ENCODE data around the gene STX16.
"Not testable (repeated sequence)": the region's sequence is repeated elsewhere in the genome, so short reads cannot be mapped to it uniquely, and the experiment has no call there.

Gene STX16

DNA sequence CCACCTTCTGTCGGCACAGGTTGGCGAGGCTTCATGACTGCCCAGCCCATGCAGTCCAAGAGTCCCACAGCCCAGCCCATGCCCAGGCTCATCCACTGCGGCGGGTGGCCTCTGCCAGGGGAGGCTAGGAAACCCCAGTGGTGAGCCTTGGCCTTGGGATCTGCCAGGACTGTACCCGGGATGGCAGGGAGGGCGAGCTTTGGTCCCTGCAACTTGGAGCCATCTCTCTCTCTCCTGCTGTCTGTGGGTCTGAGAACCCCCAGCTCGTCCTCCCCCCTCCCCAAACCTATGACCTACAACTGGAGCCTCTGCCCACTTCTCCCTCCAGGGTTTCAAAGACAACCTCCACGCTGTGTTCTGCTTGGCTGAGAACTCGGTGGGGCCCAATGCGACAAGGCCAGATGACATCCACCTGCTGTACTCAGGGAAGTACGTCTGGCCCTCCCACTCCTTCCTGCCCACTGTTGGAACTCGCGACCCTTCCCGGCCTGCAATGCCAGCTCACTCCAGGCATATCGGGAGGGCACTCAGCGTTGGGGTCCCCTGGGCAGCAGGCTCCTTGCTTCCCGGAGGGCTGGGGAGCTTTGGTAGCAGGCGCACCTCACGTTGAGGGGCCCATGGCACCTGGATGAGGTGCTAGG is 61.2 kb downstream of the STX16 start:
- no peak for DNase-seq

DNA sequence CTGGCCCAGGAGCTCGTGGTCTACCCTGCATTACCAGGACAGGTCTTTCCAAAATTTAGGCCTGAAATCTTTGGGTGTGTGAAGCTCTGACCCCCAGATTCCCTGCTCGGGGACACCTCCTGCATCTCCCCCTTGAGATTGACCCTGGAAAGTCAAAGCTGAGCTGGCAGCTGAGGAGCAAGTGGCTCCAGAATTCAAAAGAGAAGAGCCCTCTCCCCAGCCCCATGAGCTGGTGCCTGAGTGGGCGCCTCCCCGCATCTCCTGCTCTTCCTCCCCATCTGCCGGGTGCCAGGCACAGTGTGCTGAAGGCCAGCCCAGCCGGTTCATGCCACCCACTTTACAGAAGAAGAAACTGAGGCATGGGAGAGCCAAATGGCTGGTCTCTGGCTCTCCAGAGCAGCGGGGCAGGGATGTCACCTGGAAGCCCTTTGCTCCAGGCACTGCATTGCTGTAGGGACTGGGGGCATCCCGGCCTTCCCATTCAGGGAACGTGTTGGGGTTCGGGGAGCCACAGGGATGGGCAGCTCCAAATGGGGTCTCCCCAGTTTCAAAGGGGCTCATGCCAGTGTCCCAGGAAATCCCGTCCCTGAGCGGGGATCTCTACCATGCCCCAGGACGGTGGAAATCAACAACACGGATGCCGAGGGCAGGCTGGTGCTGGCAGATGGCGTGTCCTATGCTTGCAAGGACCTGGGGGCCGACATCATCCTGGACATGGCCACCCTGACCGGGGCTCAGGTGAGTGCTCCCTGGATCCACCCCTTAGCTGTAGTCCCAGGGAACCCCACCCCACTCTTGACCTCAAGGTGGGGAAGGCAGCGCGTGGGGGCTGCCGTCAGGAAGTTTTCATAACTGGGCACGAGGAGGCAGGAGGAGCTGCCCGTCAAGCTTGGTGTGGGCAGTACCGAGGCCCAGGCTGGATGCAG is 62.0 kb downstream of the STX16 start:
- no peak for DNase-seq

DNA sequence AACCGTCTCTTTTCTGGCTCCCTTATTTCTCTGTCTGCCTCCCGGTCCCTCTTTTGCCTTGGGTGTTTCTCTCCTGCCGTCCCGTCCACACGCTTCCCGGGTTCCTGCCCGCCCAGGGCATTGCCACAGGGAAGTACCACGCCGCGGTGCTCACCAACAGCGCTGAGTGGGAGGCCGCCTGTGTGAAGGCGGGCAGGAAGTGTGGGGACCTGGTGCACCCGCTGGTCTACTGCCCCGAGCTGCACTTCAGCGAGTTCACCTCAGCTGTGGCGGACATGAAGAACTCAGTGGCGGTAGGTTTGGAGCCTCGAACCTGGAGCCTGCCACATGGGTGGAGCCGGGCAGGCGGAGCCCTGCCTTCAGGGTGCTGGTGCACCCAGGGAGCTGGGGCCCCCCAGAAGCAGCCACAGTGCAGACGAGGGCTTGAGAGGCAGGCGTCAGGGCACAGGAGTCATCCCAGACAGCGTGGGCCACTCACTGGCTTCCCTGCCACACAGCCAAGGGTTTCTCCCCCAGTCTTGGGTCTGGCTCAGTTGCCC is 62.8 kb downstream of the STX16 start:
- DNase-seq, result no peak

DNA sequence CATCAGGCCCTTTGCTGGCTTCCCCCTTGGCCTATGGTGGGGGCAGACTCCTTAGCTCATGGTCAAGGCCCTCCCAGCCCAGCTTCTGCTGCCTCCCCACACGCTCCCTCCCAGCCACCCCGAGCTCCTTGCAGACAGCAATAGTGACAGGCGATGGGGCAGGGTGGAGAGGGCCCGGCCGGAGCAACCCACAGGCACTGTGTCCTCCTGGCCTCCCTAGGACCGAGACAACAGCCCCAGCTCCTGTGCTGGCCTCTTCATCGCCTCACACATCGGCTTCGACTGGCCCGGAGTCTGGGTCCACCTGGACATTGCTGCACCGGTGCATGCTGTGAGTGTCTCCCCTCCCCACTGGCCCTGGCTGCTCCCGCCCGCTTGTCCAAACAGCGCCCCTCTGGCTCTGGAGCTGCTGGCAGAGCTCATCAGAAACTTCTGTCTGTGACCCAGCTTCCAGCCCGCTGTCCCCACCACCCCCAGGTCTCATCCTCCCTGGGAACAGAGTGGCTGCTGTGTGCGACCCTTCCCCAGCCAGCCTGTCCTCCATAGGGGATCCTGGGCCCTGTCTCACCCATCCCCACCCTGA is 63.3 kb downstream of the STX16 start:
- no peak for DNase-seq

DNA sequence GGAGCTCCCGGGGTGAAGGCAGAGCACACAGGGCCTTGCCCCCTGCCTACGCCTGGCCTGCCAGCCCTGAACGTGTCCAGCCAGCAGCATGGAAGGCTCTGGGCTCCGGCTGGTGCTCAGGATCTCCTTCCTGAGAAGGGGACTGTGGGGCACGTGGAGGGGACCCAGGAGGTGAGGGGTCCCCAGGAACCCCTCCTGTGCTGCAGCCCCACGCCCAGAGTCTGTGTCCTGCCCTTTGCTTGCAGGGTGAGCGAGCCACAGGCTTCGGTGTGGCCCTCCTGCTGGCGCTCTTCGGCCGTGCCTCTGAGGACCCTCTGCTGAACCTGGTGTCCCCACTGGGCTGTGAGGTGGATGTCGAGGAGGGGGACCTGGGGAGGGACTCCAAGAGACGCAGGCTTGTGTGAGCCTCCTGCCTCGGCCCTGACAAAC is 63.9 kb downstream of the STX16 start:
- no peak for DNase-seq

DNA sequence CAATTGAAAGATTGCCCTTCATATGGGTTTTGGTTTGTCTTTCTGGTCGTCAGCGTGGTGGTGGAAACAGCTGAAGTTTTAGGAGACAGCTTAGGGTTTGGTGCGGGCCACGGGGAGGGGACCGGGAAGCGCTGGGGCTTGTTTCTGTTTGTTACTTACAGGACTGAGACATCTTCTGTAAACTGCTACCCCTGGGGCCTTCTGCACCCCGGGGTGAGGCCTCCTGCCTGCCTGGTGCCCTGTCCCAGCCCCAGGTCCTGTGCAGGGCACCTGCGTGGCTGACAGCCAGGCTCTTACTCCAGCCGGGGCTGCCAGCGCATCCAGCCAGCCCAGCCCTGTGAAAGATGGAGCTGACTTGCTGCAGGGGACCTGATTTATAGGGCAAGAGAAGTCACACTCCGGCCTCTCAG is 64.3 kb downstream of the STX16 start:
- DNase-seq, result no peak

DNA sequence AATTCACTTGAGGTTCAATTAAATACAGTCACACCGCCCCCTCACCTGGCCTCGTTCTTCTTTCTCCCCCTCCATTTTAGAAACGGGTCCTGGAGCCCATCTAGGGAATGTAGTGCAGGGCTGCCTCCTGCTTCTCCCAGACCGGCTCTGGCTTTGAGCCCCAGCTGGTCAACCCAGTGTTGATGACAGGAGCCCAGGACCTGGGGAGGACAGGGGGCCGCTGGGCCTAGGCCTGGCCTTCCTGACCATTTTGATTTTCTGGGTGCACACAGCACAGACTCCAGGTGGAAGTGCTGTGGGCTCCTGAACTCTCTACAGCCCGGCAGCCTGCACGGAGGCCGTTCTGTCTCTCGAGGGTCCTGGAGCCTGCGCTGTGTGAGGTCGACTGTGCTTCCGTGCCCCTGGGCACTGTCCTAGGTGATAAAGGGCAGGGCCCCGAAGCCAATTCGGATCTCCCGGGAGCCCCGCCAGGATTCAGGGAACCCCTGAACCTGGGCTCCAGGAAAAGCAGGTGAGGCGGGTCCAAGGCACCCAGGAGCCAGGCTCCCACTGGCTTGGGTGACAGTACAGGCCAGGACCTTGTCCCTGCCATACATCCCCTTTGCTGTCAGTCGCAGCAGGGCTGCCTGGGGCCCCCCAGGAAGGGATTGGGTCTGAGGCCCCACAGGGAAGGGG is 64.9 kb downstream of the STX16 start:
- no peak for DNase-seq

DNA sequence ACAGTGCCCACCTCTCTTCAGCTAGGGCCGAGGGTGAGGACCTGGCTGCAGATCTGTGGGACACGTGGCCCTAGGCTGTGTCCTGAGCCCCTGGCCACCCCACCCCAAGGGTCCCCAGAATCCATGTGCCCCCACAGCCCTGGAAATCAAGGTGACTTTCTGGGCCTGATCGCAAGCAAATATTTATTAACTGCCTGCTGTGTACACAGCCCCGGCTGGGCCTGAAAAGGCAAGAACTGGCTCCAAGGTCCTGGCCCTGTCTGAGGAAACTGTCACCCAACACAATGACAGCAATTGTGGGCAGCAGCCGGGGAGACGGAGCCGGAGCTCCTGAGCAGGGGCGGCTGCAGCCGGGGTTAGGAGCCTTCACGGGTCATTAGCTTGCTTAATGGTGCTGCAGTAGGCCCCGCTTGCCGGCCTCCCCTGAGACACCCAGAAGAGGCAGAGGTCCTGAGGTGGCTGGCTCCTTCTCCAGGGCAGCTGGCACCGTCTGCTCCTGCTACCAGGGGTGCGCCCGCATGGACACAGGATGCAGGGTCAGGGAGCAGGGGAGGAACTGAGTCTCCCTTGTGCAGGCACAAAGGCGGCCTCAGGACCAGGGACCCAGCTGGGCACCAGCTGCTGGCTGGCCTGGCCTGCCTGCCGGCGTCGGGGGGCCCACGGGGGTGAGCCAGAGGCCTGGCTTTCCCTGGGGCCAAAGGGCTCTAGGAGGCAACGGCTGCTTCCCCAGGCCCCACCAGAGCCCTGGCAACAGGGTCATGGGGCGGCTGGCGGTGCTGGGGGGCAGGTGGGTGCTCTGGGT is 65.6 kb downstream of the STX16 start:
- DNase-seq, result no peak

DNA sequence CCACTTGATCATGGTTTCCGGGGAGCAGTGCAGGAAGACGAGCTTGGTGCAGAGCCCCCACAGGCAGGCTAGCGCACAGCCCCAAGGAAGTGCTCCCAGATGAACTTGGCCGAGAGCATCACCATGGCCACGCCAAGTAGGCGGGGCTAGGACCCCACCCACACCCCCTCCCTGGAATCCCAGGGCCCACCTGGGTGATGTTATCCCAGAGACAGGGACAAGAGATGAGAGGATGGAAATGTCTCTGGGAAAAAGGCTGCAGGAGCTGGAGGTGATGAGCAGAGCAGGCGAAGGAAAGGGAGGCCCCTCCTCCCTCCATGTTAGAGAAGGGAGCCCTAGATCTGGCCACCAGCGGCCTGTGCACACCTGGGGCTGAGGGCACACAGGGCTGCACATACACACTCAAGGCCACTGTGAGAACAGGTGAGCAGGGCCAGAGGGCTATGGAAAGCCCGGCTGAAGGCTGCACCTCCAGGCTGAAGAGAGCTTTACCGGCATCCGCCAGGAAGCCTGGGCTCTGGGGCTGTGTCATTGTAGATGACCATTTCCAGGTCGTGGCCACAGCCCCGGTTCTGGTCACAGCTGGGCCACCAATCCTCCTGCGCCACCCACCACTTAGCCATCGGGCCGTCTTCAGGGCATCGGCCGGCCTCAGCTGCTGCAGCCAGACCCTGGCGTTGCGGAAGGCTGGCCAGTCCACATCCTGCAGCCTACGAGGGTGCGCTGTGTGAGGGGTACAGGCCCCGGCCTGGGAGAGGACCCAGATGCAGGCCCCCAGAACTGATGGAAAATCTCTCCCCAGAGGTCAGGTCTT is 66.4 kb downstream of the STX16 start:
- no peak for DNase-seq

DNA sequence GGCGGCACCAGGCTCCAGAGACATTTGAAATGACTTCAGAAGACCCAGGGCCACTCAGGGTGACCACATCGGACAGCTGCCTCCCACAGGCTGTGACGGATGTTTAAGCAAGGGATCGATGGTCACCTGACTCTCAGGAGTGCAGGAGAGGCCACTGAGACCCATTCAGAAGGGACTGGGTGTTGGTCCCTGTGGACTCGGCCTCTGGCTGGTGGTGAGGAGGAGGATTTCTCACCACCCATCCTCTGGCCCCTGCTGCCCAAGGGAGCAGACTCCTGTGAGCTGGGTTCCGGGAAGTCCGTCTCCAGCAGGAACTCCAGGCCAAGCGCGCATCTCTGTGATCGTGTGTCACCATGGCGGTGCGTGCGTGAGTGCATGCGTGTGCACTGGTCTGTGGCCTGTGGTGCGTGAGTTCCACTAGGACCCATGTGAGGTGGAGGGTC is 67.1 kb downstream of the STX16 start:
- no peak for DNase-seq

DNA sequence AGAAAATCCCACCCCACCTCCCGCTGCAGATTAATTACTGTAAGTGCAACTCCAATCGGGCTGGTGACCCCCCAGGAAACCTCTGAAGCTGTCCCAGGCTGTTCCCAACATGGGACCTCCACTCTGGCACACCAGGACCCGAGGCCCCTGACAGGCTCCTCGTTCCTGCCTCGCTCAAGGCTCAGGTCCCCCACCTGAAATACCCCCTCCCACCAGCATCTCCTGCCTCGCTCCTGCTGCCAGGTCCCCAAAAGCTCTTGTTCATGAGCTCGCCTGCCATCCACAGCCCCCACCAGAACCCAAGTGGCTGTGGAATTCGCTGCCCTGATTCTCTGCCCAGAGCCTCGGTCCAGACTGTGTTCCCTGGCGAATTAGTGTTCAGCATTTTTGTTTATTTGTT is 67.6 kb downstream of the STX16 start:
- DNase-seq, result no peak

DNA sequence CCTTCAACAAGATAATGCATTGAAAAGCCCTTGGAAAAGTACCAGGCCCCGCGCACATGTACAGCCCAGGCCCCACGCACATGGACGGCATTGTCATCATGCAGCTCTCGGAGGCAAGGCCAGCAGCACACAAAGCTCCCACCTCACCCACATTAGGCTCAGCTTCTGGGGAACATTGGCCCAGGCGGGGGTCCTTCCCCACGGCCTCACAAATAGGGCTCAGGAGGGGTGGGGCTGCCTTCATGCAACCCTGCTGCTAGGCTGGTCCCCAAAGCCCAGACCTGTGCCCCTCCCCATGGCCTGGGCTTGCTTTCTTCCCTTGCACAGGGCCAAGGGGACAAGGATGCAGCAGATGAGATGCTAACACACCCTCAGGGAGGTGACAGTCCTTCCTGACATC is 68.2 kb downstream of the STX16 start:
- DNase-seq, result no peak

DNA sequence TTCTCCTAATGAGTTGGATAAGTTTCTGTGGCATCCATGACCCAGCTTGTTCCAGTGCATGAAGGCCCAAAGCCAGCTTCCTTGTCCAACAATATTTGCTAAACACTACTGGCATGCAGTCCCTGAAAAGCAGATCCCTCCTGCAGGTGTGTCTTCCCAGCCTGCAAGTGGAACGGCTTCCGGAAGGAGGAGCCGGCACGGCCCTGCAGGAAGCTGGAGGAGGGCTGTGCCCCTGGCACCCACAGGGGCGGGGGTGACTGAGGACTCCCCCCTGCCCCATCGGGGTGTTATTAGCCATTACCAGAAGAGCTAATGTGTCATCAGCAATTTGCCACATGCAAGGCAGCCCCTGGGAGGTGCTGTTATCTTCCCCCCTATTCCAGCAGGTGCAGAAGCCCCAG is 68.9 kb downstream of the STX16 start:
- no peak for DNase-seq

DNA sequence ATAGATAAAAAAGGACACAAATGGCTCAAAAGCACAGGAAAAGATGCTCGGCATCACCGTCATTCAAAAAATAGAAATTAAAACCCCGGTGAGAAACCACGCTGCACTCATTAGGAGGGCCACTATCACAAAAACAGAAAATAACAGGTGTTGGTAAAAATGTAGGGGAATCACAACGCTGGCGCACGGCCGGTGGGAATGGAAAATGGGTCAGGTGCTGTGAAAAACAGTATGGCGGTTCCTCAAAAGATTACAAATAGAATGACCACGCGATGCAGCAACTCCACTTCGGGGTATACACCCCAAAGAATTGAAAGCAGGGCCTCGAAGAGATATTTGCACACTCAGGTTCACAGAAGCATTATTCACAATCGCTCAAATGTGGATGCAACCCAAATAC is 69.8 kb downstream of the STX16 start:
- DNase-seq, result no peak

DNA sequence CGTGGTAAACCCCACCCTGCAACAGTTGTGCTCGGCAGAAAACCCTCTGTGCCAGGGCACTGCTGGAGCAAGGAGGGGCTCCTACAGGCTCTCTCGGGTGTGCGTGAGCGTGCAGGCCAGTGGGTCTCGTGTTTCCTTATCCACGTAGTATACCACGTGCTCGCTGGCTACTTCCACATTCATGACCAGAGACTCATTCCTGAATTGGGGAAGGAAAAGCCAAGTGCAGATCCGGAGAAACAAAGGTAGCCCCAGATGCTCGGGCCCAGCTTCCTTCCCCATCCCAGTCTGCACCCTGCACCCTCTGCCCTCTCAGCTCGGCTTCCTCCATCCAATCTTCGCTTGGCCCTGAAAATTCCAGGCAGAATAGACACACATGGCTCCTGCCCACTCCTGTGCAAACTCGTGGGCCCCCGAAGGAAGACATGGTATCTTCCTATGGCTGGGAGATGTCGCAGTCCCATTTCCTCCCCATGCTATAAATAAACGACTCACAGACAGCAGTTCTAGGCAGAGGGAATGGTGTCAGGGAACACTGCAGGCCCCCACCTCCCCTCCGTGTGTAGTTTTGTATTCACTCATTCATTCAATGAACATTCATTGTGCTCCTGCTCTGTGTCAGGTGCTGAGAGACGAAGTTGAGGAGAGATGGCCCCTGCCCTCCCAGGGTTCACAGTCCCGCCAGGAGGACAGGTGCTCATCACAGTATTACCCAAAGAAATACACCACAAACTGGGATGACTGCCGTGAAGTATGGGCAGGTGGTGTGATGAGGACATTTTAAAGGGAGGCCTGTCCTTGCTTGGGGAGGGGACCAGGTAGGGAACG is 71.1 kb downstream of the STX16 start:
- DNase-seq, result no peak

DNA sequence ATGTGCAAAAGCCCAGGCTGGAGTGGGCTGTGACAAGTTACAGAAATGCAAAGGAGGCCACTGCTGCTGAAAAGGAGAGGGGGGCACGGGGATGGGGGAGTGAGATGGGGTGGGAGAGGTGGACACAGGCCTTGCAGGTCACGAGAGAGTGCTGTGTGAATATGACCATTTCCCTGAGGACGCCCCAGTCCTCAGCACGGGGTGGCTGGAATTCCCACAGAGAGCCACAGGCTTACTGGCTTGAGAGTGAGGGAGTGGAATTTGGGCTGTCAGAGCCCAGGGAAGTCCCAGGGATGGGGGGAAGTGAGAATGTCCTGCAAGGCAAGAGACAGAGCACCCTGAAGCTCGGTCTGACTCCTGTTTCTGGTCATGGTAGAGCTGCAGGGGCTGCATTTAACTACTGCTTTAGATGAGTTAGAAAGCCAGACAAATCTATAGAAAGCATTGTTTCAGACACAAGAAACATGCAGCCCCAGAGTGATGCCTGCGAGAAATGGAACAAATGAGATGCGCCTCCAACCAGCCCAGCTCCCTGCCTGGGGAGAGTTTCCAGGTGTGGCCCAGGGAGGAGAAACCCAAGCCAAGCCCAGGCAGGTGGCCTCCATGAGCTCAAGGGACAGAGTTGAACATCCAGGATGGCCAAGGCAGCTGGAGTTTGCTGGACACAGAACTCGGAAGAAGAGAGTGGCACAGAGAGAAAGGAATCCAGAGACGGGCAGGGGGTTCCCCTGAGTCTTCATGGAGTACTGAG is 72.0 kb downstream of the STX16 start:
- no peak for DNase-seq

DNA sequence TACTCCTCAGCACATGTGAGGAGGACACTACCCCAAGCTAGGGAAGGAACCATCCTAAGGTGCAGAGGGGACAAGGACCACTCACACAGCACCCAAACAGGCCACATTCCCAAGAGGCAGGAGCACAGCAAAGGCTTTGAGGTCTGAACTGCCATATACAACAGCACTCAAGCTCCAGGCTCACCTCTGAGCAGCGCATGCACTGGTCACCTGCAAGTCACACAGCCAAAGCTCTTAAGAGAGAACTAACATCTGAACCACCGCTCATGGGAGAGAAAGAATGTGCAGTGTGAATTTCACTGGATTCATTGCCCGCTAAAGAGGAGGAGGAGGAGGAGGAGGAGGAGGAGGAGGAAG is 72.5 kb downstream of the STX16 start:
- DNase-seq, result no peak

DNA sequence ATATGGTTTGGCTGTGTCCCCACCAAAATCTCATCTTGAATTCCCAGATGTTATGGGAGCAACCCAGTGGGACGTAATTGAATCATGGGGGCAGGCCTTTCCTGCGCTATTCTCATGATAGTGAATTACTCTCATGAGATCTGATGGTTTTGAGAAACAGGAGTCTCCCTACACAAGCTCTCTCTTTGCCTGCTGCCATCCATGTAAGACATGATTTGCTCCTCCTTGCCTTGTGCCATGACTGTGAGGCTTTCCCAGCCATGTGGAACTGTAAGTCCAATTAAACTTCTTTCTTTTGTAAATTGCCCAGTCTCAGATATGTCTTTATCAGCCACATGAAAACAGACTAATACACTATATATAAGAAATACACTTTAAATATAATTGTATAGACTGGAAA is 75.1 kb downstream of the STX16 start:
- DNase-seq, result not testable (repeated sequence)
